NCI-H1417 (cell line): ENCODE measurements around the gene DRGX.

ENCODE experiments used
- DNase-seq, 3 experiments: peaks; one replicate each; lab custom pipeline; 2025; lab: John Stamatoyannopoulos, UW

The DRGX gene

DNA sequence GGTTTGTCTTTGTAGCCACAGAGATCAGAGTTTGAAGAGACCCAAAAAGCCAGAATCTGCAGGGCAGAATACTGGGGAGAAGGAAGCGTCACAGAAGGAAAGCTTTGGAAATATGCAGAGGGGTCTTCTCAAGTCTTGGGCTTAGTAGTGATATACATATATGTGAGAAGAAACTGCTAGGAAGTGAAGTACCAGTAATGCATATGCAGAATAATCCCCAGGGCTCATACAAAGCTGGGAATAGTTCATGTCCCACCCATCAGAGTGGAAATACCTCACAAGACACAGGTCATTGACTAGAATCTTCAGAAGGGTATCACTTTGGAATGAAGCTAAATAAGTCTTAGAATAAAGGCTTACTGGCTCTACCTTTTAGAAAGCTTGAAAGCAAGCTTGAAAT lies 57.3 kb downstream of the DRGX start:
- no peak for DNase-seq

DNA sequence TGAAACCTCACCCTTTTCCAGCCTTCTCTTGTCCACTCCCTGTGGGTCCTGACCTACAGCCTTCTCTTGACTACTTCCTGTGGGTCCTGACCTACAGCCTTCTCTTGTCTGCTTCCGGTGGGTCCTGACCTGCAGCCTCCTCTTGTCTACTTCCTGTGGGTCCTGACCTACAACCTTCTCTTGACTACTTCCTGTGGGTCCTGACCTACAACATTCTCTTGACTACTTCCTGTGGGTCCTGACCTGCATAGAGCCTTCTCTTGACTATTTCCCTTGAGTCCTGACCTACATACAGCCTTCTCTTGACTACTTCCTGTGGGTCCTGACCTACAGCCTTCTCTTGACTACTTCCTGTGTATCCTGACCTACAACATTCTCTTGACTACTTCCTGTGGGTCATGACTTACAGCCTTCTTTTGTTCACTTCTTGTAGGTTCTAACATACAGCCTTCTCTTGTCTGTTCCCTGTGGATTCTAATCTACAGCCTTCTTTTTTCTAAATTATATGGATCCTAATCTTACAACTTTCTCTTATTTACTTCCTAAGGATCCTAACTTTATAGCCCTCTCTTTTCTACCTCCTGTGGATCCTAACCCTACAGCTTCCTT lies 60.4 kb downstream of the DRGX start:
- no peak for DNase-seq

- no peak for DNase-seq
Observed at GRCh38 chr10:49334964-49335363, 60.9 kb downstream of the DRGX start.

- no peak for DNase-seq
Observed at GRCh38 chr10:49333192-49333591, 62.7 kb downstream of the DRGX start.

DNA sequence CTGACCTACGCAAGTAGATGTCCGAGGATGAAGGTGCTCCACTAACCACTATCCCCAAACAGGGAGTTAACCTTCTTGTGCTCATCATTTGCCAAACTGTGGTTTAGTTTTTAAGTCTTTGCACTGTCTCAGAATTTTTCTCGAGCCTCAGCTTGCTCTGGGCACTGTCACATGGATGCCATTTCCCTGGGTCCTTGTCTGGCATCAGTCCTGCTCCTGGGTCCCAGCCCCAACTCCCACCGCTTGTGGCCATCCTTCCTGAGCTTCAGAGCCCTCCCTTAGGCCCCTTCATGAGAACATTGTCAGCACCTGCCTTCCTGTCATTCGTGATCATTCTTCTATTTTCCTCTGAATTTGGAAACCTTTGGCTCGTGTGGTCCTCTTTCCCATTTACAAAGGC lies 63.1 kb downstream of the DRGX start:
- no peak for DNase-seq

- DNase-seq, result no peak
Observed at GRCh38 chr10:49332333-49332732, 63.6 kb downstream of the DRGX start.

DNA sequence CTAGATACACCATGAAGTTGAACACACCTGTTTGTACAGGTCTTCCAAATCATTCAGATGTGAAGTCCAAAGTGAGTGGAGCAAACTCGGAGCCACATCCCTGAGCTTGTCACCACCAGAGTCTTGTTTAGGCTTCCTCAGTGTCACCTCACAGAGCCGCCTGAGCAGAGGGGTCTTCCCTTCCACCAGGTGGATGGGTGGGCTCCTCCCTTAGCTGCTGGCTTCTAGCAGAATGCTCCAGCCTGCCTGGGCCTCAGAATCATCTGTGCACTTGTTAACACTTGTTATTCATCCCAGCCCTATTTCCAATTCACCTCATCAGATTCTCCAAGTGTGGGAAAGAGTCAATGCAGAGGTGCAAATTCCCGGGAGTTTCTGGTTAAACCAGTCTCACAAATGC lies 64.5 kb downstream of the DRGX start:
- no peak for DNase-seq

- no peak for DNase-seq
Observed at GRCh38 chr10:49330127-49330665, 65.7 kb downstream of the DRGX start.

DNA sequence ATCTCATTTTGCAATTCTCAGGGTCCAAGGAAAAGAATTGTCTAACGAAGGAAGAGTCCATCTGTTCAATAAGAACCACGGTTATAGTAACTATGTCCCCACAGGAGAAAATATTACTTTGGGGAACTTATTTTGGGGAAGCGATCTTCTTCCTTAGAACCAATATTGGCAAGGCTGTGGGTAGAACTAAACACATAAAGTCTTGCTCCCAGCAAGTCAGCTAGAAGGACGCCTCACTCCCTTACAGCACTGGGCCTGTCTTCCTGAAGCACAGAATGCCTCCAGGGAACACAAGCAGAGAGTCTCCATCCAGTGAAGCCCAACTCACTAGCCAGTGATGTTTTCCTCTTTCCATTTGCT lies 66.8 kb downstream of the DRGX start:
- no peak for DNase-seq

DNA sequence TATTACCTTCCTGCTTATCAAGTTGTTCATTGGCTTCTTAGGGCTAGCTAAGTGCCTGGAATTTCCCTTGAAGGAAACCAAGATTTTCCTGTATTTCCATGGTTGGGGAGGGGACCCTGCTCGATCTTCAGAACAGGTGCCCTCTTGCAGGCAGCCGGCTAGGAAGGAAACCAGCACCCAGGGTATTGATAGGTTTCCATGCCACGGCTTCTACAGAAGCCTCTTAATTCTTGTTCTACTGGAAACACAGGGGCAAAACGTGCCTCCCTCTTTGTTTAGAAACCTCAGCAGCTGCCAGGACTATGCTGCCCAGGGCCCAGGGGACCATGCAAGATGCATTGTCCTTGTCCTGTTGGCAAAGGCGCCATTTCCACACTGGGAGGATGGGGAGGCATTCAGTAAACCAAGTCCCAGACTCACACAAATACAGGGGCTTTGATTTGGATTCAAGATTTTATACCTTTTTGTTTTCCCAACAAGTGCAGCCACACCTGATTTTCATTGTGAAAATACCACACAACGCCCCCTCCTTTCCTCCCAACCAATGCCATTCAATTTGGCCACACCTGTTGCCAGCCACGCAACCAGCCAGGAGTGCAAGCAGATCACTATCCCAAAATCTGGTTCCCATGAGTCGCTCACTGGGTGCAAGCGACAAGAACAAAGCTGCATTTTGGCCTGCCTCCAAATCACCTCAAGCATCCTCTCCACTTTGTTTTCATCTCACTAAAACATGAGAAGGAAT lies 67.3 kb downstream of the DRGX start:
- no peak for DNase-seq

DNA sequence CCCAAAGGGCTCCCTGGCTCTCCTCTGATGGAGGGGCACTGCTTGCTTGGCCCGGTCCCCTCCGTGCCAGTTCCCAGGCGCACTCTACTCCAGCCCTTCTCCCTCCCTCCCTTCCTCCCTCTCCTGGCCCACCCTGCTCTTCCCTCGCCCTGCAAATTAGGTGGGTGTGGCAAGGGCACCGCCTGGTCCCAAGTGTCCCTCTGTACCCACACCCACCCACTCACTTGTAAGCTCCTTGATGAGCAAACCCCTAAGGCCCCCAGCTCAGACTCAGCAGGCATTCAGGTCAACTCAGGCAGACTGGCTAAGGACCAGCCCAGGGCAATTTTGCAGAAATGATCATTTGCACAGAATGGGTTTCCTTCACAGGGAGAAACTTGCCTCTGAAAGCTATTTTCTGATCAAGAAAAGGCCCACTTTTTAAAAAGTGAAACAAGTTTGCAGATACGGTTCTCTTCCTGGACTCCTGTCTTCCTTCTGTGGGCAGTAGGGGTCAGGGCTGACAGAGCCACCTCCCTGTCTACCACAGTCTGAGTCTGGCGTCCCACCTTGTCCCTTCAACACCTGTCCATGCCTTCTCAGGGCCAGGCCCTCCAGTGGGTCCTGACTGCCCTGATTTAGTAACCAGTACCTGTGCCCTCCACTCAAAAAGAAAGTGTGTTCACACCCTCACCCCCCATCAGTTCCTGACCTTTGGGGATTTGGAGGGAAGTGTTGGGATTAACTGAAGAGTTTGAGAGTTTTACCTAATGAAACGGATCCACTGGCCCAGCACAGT lies 68.7 kb downstream of the DRGX start:
- DNase-seq, result no peak

- DNase-seq, result no peak
Observed at GRCh38 chr10:49325916-49326783, 69.7 kb downstream of the DRGX start.

DNA sequence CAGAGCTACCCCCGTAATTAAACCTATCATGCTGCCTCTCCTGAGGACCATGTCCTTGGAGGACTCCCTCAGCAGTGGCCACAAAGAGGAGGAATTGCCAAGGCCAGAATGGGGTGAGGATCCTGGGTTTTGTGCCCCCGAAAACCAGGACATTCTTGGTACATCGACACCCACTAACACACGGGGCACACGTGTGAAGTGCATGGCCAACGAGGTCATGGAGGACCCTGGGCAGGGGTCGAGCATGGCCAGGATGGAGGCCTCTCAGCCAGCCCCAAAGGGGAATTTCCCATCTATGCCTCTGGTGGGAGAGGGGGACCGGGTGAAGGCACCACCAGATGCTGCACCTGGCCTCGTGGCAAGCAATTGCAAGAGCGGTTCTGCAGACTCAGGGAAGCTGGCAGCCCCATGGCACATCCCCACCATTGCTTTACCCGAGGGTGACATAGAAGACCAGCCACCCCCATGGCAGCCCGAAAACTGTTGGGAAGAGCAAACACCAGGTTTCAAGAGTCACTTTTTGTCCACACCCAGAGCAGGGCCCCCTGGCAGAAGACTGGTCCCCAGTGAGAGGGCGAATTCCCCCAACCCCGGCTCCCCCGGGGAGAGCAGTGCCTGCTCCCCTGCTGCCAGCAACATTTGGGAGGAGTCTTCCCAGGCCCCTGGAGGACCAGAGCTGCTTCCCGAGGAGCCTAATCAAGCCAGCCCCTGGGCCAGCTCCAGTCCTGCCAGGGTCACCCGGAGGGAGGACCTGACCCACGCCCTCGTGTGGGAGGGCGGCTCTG lies 70.6 kb downstream of the DRGX start:
- DNase-seq, result no peak

- DNase-seq, result peak in 1 of 3 experiments; percentile 21
Observed at GRCh38 chr10:49324711-49325110, 71.2 kb downstream of the DRGX start.

GRCh38 chr10:49323896-49324270 lies 72.0 kb downstream of the DRGX start:
- no peak for DNase-seq

- DNase-seq, result peak in 1 of 3 experiments; percentile 4
Observed at GRCh38 chr10:49323171-49323895, 72.6 kb downstream of the DRGX start.

DNA sequence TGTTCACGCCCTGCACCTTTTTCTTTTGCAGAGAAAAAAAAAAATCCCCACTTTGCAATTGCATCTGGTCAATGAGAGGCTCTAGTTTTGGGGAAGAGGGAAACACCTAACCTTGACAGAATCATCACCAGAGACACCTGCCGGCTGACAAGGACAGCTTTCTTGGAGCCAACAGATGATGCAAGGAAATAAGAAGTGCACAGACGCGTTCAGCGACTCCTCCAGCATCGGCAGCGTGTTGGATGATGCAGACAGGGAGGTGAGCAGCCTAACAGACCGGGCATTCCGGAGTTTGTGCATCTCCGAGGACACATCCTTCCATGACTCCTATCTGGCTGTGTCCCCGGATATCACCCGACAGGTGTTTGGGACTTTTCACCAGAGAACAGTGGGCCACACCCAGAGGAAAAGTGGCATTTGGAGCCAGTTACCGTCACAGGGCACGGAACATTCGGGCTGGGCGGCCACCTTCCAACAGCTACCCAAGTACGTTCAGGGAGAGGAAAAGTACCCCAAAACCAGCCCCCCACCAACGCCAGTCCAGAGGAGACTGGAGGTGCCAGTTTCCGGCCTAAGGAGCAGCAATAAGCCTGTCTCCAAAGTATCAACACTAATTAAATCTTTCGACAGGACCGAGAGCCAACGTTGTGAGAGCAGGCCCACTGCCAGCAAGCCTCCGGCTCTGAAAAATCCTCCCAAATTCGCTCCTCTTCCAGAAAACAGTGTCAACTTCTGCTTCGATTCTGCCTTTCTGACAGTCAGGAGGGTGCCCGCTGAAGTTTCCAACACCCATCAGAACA lies 73.3 kb downstream of the DRGX start:
- no peak for DNase-seq

GRCh38 chr10:49321021-49321420 lies 74.9 kb downstream of the DRGX start:
- DNase-seq, result peak in 1 of 3 experiments; percentile 0

DNA sequence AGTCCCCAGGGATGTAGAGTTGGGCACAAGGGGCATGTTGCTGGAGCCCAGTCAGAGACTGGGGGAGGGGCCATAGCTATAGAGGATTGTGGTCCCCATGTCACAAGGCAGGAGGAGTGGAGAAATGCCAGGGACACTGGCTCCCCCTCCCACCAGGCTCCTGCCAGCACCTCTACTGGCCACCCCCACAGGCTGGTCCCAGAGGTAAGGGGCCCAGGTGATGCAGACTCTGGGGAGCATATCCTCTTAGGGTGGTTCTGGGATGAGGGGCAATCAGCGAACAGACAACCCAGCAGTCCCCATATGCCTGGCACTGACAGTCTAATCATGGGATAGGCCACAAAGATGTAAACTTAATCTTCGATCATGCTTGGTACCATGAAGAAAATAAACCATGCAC lies 75.7 kb downstream of the DRGX start:
- DNase-seq, result no peak

DNA sequence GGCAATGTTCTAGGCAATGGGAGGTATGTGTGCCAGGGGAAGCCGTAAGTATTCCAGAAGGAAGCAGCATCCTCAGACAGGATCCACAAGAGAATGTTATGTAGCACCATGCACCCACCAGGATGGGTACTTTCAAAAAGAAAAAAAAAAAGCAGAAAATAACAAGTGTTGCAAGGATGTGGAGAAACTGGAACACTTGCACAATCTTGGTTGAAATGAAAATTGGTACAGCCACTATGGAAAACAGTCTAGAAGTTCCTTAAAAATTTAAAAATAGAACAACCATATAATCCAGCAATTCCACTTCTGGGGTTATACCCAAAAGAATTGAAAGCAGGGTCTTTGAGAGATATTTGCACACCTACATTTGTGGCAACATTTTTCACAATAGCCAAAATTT lies 76.7 kb downstream of the DRGX start:
- DNase-seq, result no peak
